Keratinocyte (primary cell): ENCODE results near the gene PCNT. TPM values are rescaled to one million over a fixed set of nuclear protein-coding genes. Genes with fewer than 3 reads are reported as not detected.

ENCODE experiments used
- DNase-seq: peaks from one replicate; pipeline ENCODE4 v3.0.0-alpha.2; 2011; ENCODE audit warnings: low read depth, missing footprints, low spot score
- FAIRE-seq: peaks from 2 replicates; lab custom pipeline; 2011; peaks lifted over from hg19 to GRCh38; lab: Jason Lieb, UNC
- H2AFZ ChIP-seq: 2 replicates; pipeline ENCODE4 v1.6.0; 2012; ENCODE audit warnings: low read length, control low read depth, inconsistent platforms; ENCODE audit not compliant: control insufficient read depth
- H3K27ac ChIP-seq: 2 replicates; pipeline ENCODE4 v1.5.1; 2011; ENCODE audit warnings: low read length; ENCODE audit not compliant: control insufficient read depth, insufficient read depth
- H3K27me3 ChIP-seq: 3 replicates; pipeline ENCODE4 v1.6.0; 2011; ENCODE audit warnings: low read length; ENCODE audit not compliant: control insufficient read depth, insufficient read depth; ENCODE audit errors: extremely low read depth
- H3K36me3 ChIP-seq, 2 experiments: 2 replicates in 1 of 2; 3 replicates in 1 of 2; pipeline ENCODE4 v1.5.1; 2011; ENCODE audit warnings: low read length in 2 of 2, mild to moderate bottlenecking in 1 of 2; ENCODE audit not compliant: control insufficient read depth in 2 of 2, insufficient read depth in 2 of 2; ENCODE audit errors: extremely low read depth in 1 of 2
- H3K4me1 ChIP-seq: 3 replicates; pipeline ENCODE4 v1.5.1; 2011; ENCODE audit warnings: low read length; ENCODE audit not compliant: control insufficient read depth, insufficient read depth; ENCODE audit errors: extremely low read depth
- H3K4me2 ChIP-seq: 3 replicates; pipeline ENCODE4 v1.6.0; 2011; ENCODE audit warnings: low read depth, low read length; ENCODE audit not compliant: control insufficient read depth, insufficient read depth; ENCODE audit errors: extremely low read depth
- H3K4me3 ChIP-seq, 3 experiments: fragments of 200-600 bp in 1 of 3; sonication (generic) in 1 of 3; 2 replicates in 2 of 3; 3 replicates in 1 of 3; pipeline ENCODE4 v1.5.1; 2011 to 2016; ENCODE audit warnings: low read length in 3 of 3, mild to moderate bottlenecking in 3 of 3, control low read depth in 2 of 3, inconsistent platforms in 1 of 3, low read depth in 1 of 3, mixed read lengths in 1 of 3, mixed run types in 1 of 3, moderate library complexity in 1 of 3; ENCODE audit not compliant: control insufficient read depth in 2 of 3, insufficient read depth in 2 of 3; ENCODE audit errors: extremely low read depth in 1 of 3
- H3K79me2 ChIP-seq: 2 replicates; pipeline ENCODE4 v1.6.0; 2012; ENCODE audit warnings: low read length; ENCODE audit not compliant: control insufficient read depth, insufficient read depth
- H3K9ac ChIP-seq: 3 replicates; pipeline ENCODE4 v1.6.0; 2011; ENCODE audit warnings: low read length; ENCODE audit not compliant: control insufficient read depth, insufficient read depth; ENCODE audit errors: extremely low read depth
- H3K9me1 ChIP-seq: 3 replicates; pipeline ENCODE4 v1.6.0; 2011; ENCODE audit warnings: low read length; ENCODE audit not compliant: control insufficient read depth, insufficient read depth; ENCODE audit errors: extremely low read depth
- H3K9me3 ChIP-seq: 2 replicates; pipeline ENCODE4 v1.5.1; 2012; ENCODE audit warnings: low read depth, low read length; ENCODE audit not compliant: control insufficient read depth
- H4K20me1 ChIP-seq: 3 replicates; pipeline ENCODE4 v1.6.0; 2011; ENCODE audit warnings: low read length; ENCODE audit not compliant: control insufficient read depth, insufficient read depth; ENCODE audit errors: extremely low read depth
- EZH2 ChIP-seq: IDR thresholded peaks from one replicate; pipeline ENCODE4 v1.6.1; 2012; ENCODE audit warnings: inconsistent platforms, mild to moderate bottlenecking, low read length, moderate library complexity
- dilution Hi-C: fragments of 300-500 bp; cut with MboI; formaldehyde crosslinking; loops from one replicate; pipeline ENCODE4 v1.7.0; 2020; ENCODE audit warnings: low sequenced_read_pairs; ENCODE audit not compliant: extremely low pct_ligation_motif_present
- polyA plus RNA-seq, 5 experiments: library from polyadenylated mRNA; depleted of rRNA in 3 of 5; stranded (reverse) in 3 of 5; stranded (forward) in 1 of 5; unstranded in 1 of 5; fragments of >200 nt; gene quantifications; 1 replicate in 1 of 5; 2 replicates in 3 of 5; 3 replicates in 1 of 5; pipeline versions ENCODE4 v1.2.1 to v1.2.3, GENCODE V29; 2011 to 2012; ENCODE audit warnings: missing spikeins in 2 of 5, low read depth in 1 of 5, low replicate concordance in 1 of 5
- TF ChIP-seq, protein P1 (sequence below), 3 experiments: IDR thresholded peaks in 1 of 3; conservative IDR thresholded peaks in 1 of 3; optimal IDR thresholded peaks in 1 of 3; 2 replicates in 2 of 3; 3 replicates in 1 of 3; pipeline versions ENCODE3 to v1.5.1; 2011; ENCODE audit warnings: low read length in 3 of 3, mild to moderate bottlenecking in 3 of 3, moderate library complexity in 2 of 3, control low read depth in 1 of 3, inconsistent platforms in 1 of 3; ENCODE audit not compliant: insufficient read depth in 2 of 3; ENCODE audit errors: extremely low read depth in 1 of 3

Gene PCNT
- polyA plus RNA-seq, 1 donor (not counting 4 experiments of a cell fraction or from before 2014, with no cell fraction given) = 9.8 TPM

DNA sequence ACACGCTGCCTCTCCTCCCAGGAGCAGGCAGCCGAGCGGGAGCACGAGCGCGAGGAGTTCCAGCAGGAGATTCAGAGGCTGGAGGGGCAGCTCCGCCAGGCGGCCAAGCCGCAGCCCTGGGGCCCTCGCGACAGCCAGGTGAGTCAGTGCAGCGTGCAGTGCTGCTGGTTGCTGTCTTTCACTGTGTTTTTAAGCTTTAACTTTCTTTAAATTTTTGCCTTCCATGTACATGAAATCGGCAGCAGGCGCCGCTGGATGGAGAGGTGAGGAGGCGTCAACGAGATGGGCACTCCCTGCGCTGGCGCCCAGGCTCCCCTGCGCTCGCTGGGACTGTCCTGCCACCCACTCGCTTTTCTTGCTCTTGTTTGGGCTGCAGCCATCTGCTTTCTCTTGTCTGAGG lies 74.0 kb downstream of the PCNT start:
- TF ChIP-seq EZH2 = no peak
- TF ChIP-seq, protein P1, sequence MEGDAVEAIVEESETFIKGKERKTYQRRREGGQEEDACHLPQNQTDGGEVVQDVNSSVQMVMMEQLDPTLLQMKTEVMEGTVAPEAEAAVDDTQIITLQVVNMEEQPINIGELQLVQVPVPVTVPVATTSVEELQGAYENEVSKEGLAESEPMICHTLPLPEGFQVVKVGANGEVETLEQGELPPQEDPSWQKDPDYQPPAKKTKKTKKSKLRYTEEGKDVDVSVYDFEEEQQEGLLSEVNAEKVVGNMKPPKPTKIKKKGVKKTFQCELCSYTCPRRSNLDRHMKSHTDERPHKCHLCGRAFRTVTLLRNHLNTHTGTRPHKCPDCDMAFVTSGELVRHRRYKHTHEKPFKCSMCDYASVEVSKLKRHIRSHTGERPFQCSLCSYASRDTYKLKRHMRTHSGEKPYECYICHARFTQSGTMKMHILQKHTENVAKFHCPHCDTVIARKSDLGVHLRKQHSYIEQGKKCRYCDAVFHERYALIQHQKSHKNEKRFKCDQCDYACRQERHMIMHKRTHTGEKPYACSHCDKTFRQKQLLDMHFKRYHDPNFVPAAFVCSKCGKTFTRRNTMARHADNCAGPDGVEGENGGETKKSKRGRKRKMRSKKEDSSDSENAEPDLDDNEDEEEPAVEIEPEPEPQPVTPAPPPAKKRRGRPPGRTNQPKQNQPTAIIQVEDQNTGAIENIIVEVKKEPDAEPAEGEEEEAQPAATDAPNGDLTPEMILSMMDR (optimal IDR thresholded peaks at IDR 0.05 in 1 of 3, IDR thresholded peaks at IDR 0.05 in 1 of 3, conservative IDR thresholded peaks at IDR 0.05 in 1 of 3; ENCODE audit: extremely low read depth in 1 of 3, insufficient read depth in 2 of 3, low read length in 3 of 3) = no peak
- dilution Hi-C loops = no loop called here
- Histone ChIP-seq H2AFZ (no peak overlapping the region), H3K27ac (no peak overlapping the region), H3K36me3 (peaks cover 18 to 26% of the 10 kb centered on the region in 2 experiments), H4K20me1 (no peaks in the 10 kb centered on the region), H3K9me1 (no peaks in the 10 kb centered on the region), H3K79me2 (no peaks in the 10 kb centered on the region), H3K9ac (no peak overlapping the region), H3K4me1 (no peaks in the 10 kb centered on the region), H3K4me3 (no peak overlapping the region), H3K4me2 (no peak overlapping the region), H3K9me3 (no peaks in the 10 kb centered on the region), H3K27me3 (no peaks in the 10 kb centered on the region)
- no peak for FAIRE-seq
- no peak for DNase-seq

DNA sequence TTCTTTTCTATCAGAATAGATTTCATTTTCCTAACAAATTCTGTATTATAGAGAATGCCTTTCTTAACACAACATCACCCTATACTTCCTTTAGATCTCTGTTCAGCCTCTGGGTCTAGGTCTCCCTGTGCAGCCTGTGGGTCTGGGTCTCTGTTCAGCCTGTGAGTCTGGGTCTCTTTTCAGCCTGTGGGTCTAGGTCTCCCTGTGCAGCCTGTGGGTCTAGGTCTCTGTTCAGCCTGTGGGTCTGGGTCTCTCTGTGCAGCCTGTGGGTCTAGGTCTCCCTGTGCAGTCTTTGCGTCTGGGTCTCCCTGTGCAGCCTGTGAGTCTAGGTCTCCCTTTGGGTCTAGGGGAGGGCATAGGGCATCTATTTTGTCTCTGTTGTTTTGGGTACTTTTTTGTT lies 75.2 kb downstream of the PCNT start:
- H4K20me1 ChIP-seq = no peaks in the 10 kb centered on the region
- no peaks in the 10 kb centered on the region for H3K79me2 ChIP-seq
- H3K4me2 ChIP-seq = no peak overlapping the region
- H3K9me3 ChIP-seq = no peaks in the 10 kb centered on the region
- peaks cover 15 to 22% of the 10 kb centered on the region in 2 experiments for H3K36me3 ChIP-seq
- no peak for FAIRE-seq
- no peak overlapping the region for H3K27ac ChIP-seq
- dilution Hi-C loops = no loop called here
- no peak overlapping the region for H2AFZ ChIP-seq
- H3K9me1 ChIP-seq = no peaks in the 10 kb centered on the region
- H3K4me3 ChIP-seq = no peak overlapping the region
- no peaks in the 10 kb centered on the region for H3K27me3 ChIP-seq
- H3K4me1 ChIP-seq = no peaks in the 10 kb centered on the region
- H3K9ac ChIP-seq = no peak overlapping the region
- TF ChIP-seq, protein P1 (optimal IDR thresholded peaks at IDR 0.05 in 1 of 3, IDR thresholded peaks at IDR 0.05 in 1 of 3, conservative IDR thresholded peaks at IDR 0.05 in 1 of 3; ENCODE audit: extremely low read depth in 1 of 3, insufficient read depth in 2 of 3, low read length in 3 of 3) = no peak
- TF ChIP-seq EZH2 = no peak
- DNase-seq = no peak
